Neural cell (in vitro differentiated cells): Measurements from ENCODE around the gene ASXL1. TPM values are rescaled to one million over a fixed set of nuclear protein-coding genes. Genes with fewer than 3 reads are reported as not detected.

Experiments used
- H2AFZ ChIP-seq: fragments of 200-600, 300-800 bp; sonication (generic), shearing (Covaris generic); 2 replicates; pipeline ENCODE4 v1.6.0; 2014; ENCODE audit warnings: low read depth, mild to moderate bottlenecking, antibody characterized with exemption, low read length, moderate library complexity
- H3F3A ChIP-seq: fragments of 200-600 bp; shearing (Covaris generic); 2 replicates; pipeline ENCODE4 v1.6.1; 2016; ENCODE audit warnings: mild to moderate bottlenecking, moderate library complexity, mixed read lengths, antibody characterized with exemption, low read length; ENCODE audit not compliant: insufficient read depth, poor library complexity, severe bottlenecking
- H3K27ac ChIP-seq: fragments of 200-600, 300-800 bp; sonication (generic), shearing (Covaris generic); 2 replicates; pipeline ENCODE4 v1.5.1; 2014; ENCODE audit warnings: mild to moderate bottlenecking, low read length, moderate library complexity
- H3K27me3 ChIP-seq: fragments of 300-800, 200-600 bp; sonication (generic), shearing (Covaris generic); 2 replicates; pipeline ENCODE4 v1.6.0; 2014; ENCODE audit warnings: mild to moderate bottlenecking, low read depth, low read length, moderate library complexity; ENCODE audit not compliant: insufficient read depth
- H3K36me3 ChIP-seq: fragments of 300-800, 200-600 bp; sonication (generic), shearing (Covaris generic); 2 replicates; pipeline ENCODE4 v1.5.1; 2014; ENCODE audit warnings: mild to moderate bottlenecking, antibody characterized with exemption, low read length, moderate library complexity; ENCODE audit not compliant: insufficient read depth
- H3K4me2 ChIP-seq: fragments of 300-800, 200-600 bp; sonication (generic), shearing (Covaris generic); 2 replicates; pipeline ENCODE4 v1.6.0; 2014; ENCODE audit warnings: mild to moderate bottlenecking, low read length
- H3K4me3 ChIP-seq: fragments of 300-800, 200-600 bp; sonication (generic), shearing (Covaris generic); 2 replicates; pipeline ENCODE4 v1.5.1; 2014; ENCODE audit warnings: mild to moderate bottlenecking, low read length, moderate library complexity
- H3K79me2 ChIP-seq: fragments of 200-600 bp; shearing (Covaris generic); replicated peaks from 2 replicates; pipeline ENCODE4 v1.6.0; 2014; ENCODE audit warnings: mild to moderate bottlenecking, low read length, moderate library complexity; ENCODE audit not compliant: insufficient read depth
- H3K9ac ChIP-seq: fragments of 300-800, 200-600 bp; sonication (generic), shearing (Covaris generic); 2 replicates; pipeline ENCODE4 v1.6.1; 2016; ENCODE audit warnings: mild to moderate bottlenecking, low read length, mixed read lengths
- H3K9me2 ChIP-seq: fragments of 200-600 bp; shearing (Covaris generic); 2 replicates; pipeline ENCODE4 v1.6.1; 2016; ENCODE audit warnings: mild to moderate bottlenecking, low read length, mixed read lengths; ENCODE audit not compliant: insufficient read depth
- H3K9me3 ChIP-seq: fragments of 200-600, 300-800 bp; sonication (generic), shearing (Covaris generic); 2 replicates; pipeline ENCODE4 v1.6.1; 2016; ENCODE audit warnings: mild to moderate bottlenecking, mixed run types, low read length, moderate library complexity, mixed read lengths
- H4K20me1 ChIP-seq: fragments of 200-600 bp; shearing (Covaris generic); 2 replicates; pipeline ENCODE4 v1.6.1; 2016; ENCODE audit warnings: mild to moderate bottlenecking, mixed run types; ENCODE audit not compliant: insufficient read depth
- EP300 ChIP-seq: fragments of 450-650 bp; conservative IDR thresholded peaks from 2 replicates; pipeline ENCODE4 v1.6.1; 2014; ENCODE audit warnings: antibody characterized with exemption, mild to moderate bottlenecking, moderate library complexity; ENCODE audit not compliant: poor library complexity, severe bottlenecking
- EZH2 ChIP-seq: fragments of 200-600, 300-800 bp; shearing (Covaris generic), sonication (generic); IDR thresholded peaks from 2 replicates; pipeline ENCODE4 v1.6.1; 2014; ENCODE audit warnings: antibody characterized with exemption, low read length, borderline replicate concordance, mild to moderate bottlenecking; ENCODE audit not compliant: insufficient read depth, poor library complexity, severe bottlenecking
- MXI1 ChIP-seq: fragments of 450-650 bp; conservative IDR thresholded peaks from 2 replicates; pipeline ENCODE4 v1.6.1; 2014; ENCODE audit warnings: antibody characterized with exemption, mild to moderate bottlenecking; ENCODE audit not compliant: poor library complexity, severe bottlenecking
- POLR2AphosphoS5 ChIP-seq: IDR thresholded peaks from 2 replicates; pipeline ENCODE4 v1.6.1; 2012
- RAD21 ChIP-seq: fragments of 450-650 bp; conservative IDR thresholded peaks from 2 replicates; pipeline ENCODE4 v1.6.1; 2014; ENCODE audit warnings: antibody characterized with exemption, mild to moderate bottlenecking, moderate library complexity
- REST ChIP-seq: IDR thresholded peaks from 2 replicates; pipeline ENCODE4 v1.6.1; 2012; ENCODE audit warnings: borderline replicate concordance
- SMC3 ChIP-seq: fragments of 450-650 bp; conservative IDR thresholded peaks from 2 replicates; pipeline ENCODE4 v1.6.1; 2014; ENCODE audit warnings: antibody characterized with exemption, mild to moderate bottlenecking, moderate library complexity; ENCODE audit not compliant: poor library complexity
- TAF1 ChIP-seq: IDR thresholded peaks from 2 replicates; pipeline ENCODE4 v1.6.1; 2012; ENCODE audit warnings: low read depth
- polyA plus RNA-seq: library from polyadenylated mRNA; depleted of rRNA; stranded (reverse); fragments of >200 nt; gene quantifications from 2 replicates; pipeline ENCODE4 v1.2.3, GENCODE V29; 2014
- TF ChIP-seq, protein P1 (sequence below): fragments of 450-650 bp; IDR thresholded peaks from 2 replicates; pipeline ENCODE4 v1.5.1; 2014; ENCODE audit warnings: antibody characterized with exemption, mild to moderate bottlenecking, moderate library complexity; ENCODE audit not compliant: poor library complexity, severe bottlenecking

Gene ASXL1
- polyA plus RNA-seq, 1 donor from 2014 or later: 45.9 TPM

DNA sequence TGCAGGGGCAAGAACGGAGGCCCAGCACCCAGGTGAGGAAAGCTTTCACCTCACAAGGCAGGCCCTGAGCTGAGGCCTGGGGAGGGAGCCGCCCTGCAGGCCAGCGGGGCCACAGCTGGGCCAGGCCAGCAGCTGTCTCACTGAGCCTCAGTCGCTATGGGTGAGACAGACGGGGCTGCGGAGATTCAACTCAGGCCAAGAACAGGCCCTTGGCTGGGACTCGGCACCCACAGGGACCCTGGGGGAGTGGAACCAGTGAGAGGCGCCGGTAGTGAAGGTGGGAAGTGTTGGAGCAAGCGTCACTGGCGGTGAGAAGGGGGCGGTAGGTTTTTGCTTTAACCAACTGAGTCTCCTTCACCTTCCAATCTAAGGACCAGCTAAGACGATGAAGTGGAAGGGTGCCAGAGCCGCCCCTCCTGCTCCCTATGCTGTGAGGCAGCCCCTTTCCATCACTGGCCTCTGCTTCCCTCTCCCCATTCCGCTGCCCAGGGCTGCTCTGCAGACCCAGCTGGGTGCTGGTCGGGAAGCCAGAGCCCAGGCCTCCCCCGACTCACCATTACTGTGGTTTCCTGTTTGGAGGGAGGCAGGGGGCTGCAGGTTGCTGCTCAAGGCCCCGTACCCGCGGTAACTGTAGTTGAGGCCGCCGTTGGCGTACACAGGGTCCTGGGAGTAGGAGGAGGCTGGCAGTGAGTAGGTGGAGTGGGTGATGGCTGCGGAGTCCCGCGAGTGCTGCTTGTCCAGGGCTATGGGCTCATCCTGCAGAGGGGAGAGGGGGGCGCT lies 93.7 kb downstream of the ASXL1 start:
- H4K20me1 ChIP-seq: peaks cover 6% of the 10 kb centered on the region
- no peak overlapping the region for H2AFZ ChIP-seq
- H3K36me3 ChIP-seq: no peaks in the 10 kb centered on the region
- no peaks in the 10 kb centered on the region for H3K9me2 ChIP-seq
- H3K79me2 ChIP-seq: peaks cover 17% of the 10 kb centered on the region
- no peak overlapping the region for H3K27ac ChIP-seq
- no peak overlapping the region for H3K9ac ChIP-seq
- H3F3A ChIP-seq: no peaks in the 10 kb centered on the region
- no peak overlapping the region for H3K4me2 ChIP-seq
- H3K4me3 ChIP-seq: no peak overlapping the region
- TF ChIP-seq SMC3 (no peak), REST (no peak), EP300 (no peak), TAF1 (no peak), MXI1 (no peak), EZH2 (no peak), RAD21 (no peak), POLR2AphosphoS5 (no peak)
- TF ChIP-seq, protein P1, sequence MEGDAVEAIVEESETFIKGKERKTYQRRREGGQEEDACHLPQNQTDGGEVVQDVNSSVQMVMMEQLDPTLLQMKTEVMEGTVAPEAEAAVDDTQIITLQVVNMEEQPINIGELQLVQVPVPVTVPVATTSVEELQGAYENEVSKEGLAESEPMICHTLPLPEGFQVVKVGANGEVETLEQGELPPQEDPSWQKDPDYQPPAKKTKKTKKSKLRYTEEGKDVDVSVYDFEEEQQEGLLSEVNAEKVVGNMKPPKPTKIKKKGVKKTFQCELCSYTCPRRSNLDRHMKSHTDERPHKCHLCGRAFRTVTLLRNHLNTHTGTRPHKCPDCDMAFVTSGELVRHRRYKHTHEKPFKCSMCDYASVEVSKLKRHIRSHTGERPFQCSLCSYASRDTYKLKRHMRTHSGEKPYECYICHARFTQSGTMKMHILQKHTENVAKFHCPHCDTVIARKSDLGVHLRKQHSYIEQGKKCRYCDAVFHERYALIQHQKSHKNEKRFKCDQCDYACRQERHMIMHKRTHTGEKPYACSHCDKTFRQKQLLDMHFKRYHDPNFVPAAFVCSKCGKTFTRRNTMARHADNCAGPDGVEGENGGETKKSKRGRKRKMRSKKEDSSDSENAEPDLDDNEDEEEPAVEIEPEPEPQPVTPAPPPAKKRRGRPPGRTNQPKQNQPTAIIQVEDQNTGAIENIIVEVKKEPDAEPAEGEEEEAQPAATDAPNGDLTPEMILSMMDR: no peak
- no peaks in the 10 kb centered on the region for H3K27me3 ChIP-seq
- no peaks in the 10 kb centered on the region for H3K9me3 ChIP-seq

DNA sequence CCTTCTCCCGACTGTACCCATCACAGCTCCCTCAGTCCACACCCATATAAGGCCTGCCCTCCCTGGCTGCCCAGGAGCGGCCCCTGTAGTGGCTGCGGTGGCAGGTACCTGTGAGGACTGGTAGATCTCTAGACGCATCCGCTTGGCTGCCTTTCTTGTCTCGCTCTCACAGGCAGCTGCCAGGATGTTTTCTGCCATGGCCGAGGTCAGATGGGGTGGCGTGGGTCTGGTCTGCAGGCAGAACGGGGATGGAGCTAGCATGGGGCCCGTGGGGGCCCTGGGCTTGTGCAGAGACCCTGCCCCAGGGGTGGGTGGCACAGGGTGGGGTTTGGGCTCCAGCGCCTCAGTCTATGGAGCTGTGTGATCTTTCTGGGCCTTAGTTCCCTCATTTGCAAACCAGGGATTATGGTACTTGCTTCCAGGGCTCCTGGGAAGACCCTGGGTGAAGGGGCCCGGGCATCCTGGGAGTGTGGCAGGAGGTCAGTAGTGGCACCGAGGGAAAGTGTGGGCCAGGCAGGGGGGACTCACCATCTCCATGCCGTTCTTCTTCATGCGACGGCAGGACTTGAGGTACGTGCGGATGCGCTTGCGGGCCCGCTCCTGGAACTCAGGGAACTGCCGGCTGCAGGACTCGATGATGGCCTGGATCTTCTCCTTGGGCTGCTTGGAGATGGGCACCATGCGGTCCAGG lies 94.8 kb downstream of the ASXL1 start:
- H3K4me2 ChIP-seq: no peak overlapping the region
- no peaks in the 10 kb centered on the region for H3K9me3 ChIP-seq
- no peak overlapping the region for H3K4me3 ChIP-seq
- peaks cover 17% of the 10 kb centered on the region for H3K79me2 ChIP-seq
- no peak overlapping the region for H3K27ac ChIP-seq
- peaks cover 10% of the 10 kb centered on the region for H4K20me1 ChIP-seq
- no peaks in the 10 kb centered on the region for H3K36me3 ChIP-seq
- H3K9me2 ChIP-seq: no peaks in the 10 kb centered on the region
- no peak overlapping the region for H3K9ac ChIP-seq
- no peaks in the 10 kb centered on the region for H3K27me3 ChIP-seq
- TF ChIP-seq TAF1: no peak
- TF ChIP-seq SMC3: no peak
- no peaks in the 10 kb centered on the region for H3F3A ChIP-seq
- no peak overlapping the region for H2AFZ ChIP-seq
